HepG2 (cell line): ENCODE data around the gene SLC22A23. TPM values are rescaled to one million over a fixed set of nuclear protein-coding genes. Genes with fewer than 3 reads are reported as not detected.
A peak's percentile ranks its signal among the peaks of the same experiment; 100 is the strongest.

Experiments
- ARID5B ChIP-seq: IDR thresholded peaks from 2 replicates; pipeline ENCODE4 v1.4.0; 2020; ENCODE audit warnings: mild to moderate bottlenecking, missing genetic modification reagents
- ATF4 ChIP-seq, 2 experiments: fragments of 450-650 bp in 1 of 2; sonication (generic) in 1 of 2; formaldehyde crosslinking; IDR thresholded peaks; 2 replicates each; pipeline versions ENCODE4 v1.5.0 to v1.8.0; 2020 to 2022; ENCODE audit warnings: mild to moderate bottlenecking in 1 of 2, missing genetic modification reagents in 1 of 2
- ATF7-NPFF ChIP-seq: sonication (generic); formaldehyde crosslinking; IDR thresholded peaks from 2 replicates; pipeline ENCODE4 v1.8.1; 2023; ENCODE audit warnings: mild to moderate bottlenecking, low read depth, missing genetic modification reagents, moderate library complexity
- ATRX ChIP-seq: sonication (generic); formaldehyde crosslinking; IDR thresholded peaks from 2 replicates; pipeline ENCODE4 v1.4.0; 2020; ENCODE audit warnings: missing genetic modification reagents, borderline replicate concordance
- BCL3 ChIP-seq: sonication (generic); formaldehyde crosslinking; IDR thresholded peaks from 2 replicates; pipeline ENCODE4 v1.5.1; 2020; ENCODE audit warnings: mild to moderate bottlenecking, missing genetic modification reagents, moderate library complexity
- DNMT3B ChIP-seq: conservative IDR thresholded peaks from 2 replicates; pipeline ENCODE4 v1.6.1; 2016; ENCODE audit warnings: missing biosample characterization, control low read depth
- FOXP4 ChIP-seq: sonication (generic); formaldehyde crosslinking; IDR thresholded peaks from 2 replicates; pipeline ENCODE4 v1.4.0; 2020; ENCODE audit warnings: missing genetic modification reagents
- GABPA ChIP-seq, 2 experiments: IDR thresholded peaks; 2 replicates each; pipeline ENCODE4 v1.6.1; 2011 to 2016; ENCODE audit warnings: low read depth in 2 of 2, low read length in 1 of 2, missing biosample characterization in 1 of 2, missing genetic modification characterization in 1 of 2
- HNF4A ChIP-seq: sonication (generic); formaldehyde crosslinking; IDR thresholded peaks from 2 replicates; pipeline ENCODE4 v1.4.0; 2020; ENCODE audit warnings: missing genetic modification reagents
- HOXA5 ChIP-seq: sonication (generic); formaldehyde crosslinking; IDR thresholded peaks from 2 replicates; pipeline ENCODE4 v1.4.0; 2020; ENCODE audit warnings: missing genetic modification reagents
- KDM5B ChIP-seq: sonication (generic); formaldehyde crosslinking; IDR thresholded peaks from 2 replicates; pipeline ENCODE4 v1.4.0; 2020; ENCODE audit warnings: missing genetic modification reagents, mild to moderate bottlenecking, borderline replicate concordance
- KLF12 ChIP-seq: sonication (generic); formaldehyde crosslinking; IDR thresholded peaks from 2 replicates; pipeline ENCODE4 v1.4.0; 2020; ENCODE audit warnings: missing genetic modification reagents, borderline replicate concordance
- MTF2 ChIP-seq: sonication (generic); formaldehyde crosslinking; IDR thresholded peaks from 2 replicates; pipeline ENCODE4 v1.5.0; 2020; ENCODE audit warnings: missing genetic modification reagents, borderline replicate concordance
- RFXANK ChIP-seq: IDR thresholded peaks from 2 replicates; pipeline ENCODE4 v1.6.1; 2016
- SKI ChIP-seq: fragments of 450-650 bp; IDR thresholded peaks from one replicate; pipeline ENCODE4 v1.6.1; 2018; ENCODE audit warnings: mild to moderate bottlenecking; ENCODE audit not compliant: partially characterized antibody
- THAP7 ChIP-seq: sonication (generic); formaldehyde crosslinking; IDR thresholded peaks from 2 replicates; pipeline ENCODE4 v1.8.1; 2023; ENCODE audit warnings: mild to moderate bottlenecking, missing genetic modification reagents
- ZEB1 ChIP-seq: IDR thresholded peaks from 2 replicates; pipeline ENCODE4 v1.6.1; 2012; ENCODE audit warnings: mild to moderate bottlenecking, low read depth, inconsistent platforms; ENCODE audit not compliant: insufficient replicate concordance
- ZNF124 ChIP-seq: sonication (generic); formaldehyde crosslinking; IDR thresholded peaks from 2 replicates; pipeline ENCODE4 v1.4.0; 2020; ENCODE audit warnings: missing genetic modification reagents
- ZNF33A ChIP-seq: sonication (generic); formaldehyde crosslinking; IDR thresholded peaks from 2 replicates; pipeline ENCODE4 v1.5.1; 2020; ENCODE audit warnings: missing genetic modification reagents, mild to moderate bottlenecking, moderate library complexity, borderline replicate concordance
- ZNF75D ChIP-seq: sonication (generic); formaldehyde crosslinking; IDR thresholded peaks from 2 replicates; pipeline ENCODE4 v1.8.1; 2023; ENCODE audit warnings: missing genetic modification reagents, mild to moderate bottlenecking, borderline replicate concordance
- ZNF792 ChIP-seq: IDR thresholded peaks from 2 replicates; pipeline ENCODE4 v1.6.1; 2016
- polyA plus RNA-seq, 8 experiments: library from polyadenylated mRNA; depleted of rRNA in 3 of 8; stranded (reverse) in 7 of 8; unstranded in 1 of 8; fragments of >200 nt; fragmentation: Illumina TruSeq in 4 of 8; extraction: Trizol in 4 of 8; gene quantifications; 2 replicates each; pipeline versions ENCODE4 v1.2.1 to v1.2.3, GENCODE V29; 2011 to 2016; ENCODE audit warnings: low read depth in 4 of 8, missing spikeins in 1 of 8, mixed read lengths in 1 of 8; ENCODE audit not compliant: insufficient read depth in 1 of 8
- total RNA-seq, 5 experiments: library from RNA; depleted of rRNA; stranded (reverse); fragments of >200 nt; fragmentation: Illumina TruSeq; extraction: Trizol; gene quantifications; 2 replicates each; pipeline ENCODE4 v1.2.3, GENCODE V29; 2016; ENCODE audit warnings: low read depth in 1 of 5

The SLC22A23 gene
- total and polyA plus RNA-seq, 2 of the 13 experiments (the other 11 are each of a cell fraction or from before 2014, with no cell fraction given), result 11.8 to 17.5 TPM

- peak; percentile 92 for TF ChIP-seq ARID5B (CRISPR knock-in tag)
- TF ChIP-seq ZEB1, result peak; percentile 75
- TF ChIP-seq FOXP4 (CRISPR knock-in tag), result peak; percentile 88
- no peak for TF ChIP-seq ATRX (CRISPR knock-in tag)
- no peak for TF ChIP-seq ZNF75D
- TF ChIP-seq RFXANK (CRISPR knock-in tag), result no peak
- no peak for TF ChIP-seq THAP7 (CRISPR knock-in tag)
- TF ChIP-seq BCL3, result no peak
- 0 out of 2 replicates have a peak, but pooled peaks have one; percentile 73 for TF ChIP-seq ZNF33A (CRISPR knock-in tag)
- TF ChIP-seq HNF4A (CRISPR knock-in tag), result peak; percentile 74
- 0 out of 2 replicates have a peak, but pooled peaks have one; percentile 63 for TF ChIP-seq KLF12 (CRISPR knock-in tag)
- peak; percentile 86 for TF ChIP-seq SKI
- peak; percentile 61; the same call in 1 of the 2 replicates for TF ChIP-seq ZNF792 (CRISPR knock-in tag)
- peak; percentile 38; the same call in 1 of the 2 replicates for TF ChIP-seq ZNF124 (CRISPR knock-in tag)
- TF ChIP-seq KDM5B (CRISPR knock-in tag), result no peak
- TF ChIP-seq GABPA (IDR thresholded peaks at IDR 0.05; ENCODE audit: low read depth, low read length), result no peak
- peak; percentile 19; the same call in 1 of the 2 replicates for TF ChIP-seq GABPA (CRISPR knock-in tag; IDR thresholded peaks at IDR 0.05; ENCODE audit: low read depth)
- no peak for TF ChIP-seq ATF7-NPFF (CRISPR knock-in tag)
- no peak for TF ChIP-seq MTF2 (CRISPR knock-in tag)
- TF ChIP-seq HOXA5 (CRISPR knock-in tag), result peak; percentile 75; the same call in 1 of the 2 replicates
- peak in 1 of 2 experiments; percentile 40; a peak in 2 of 4 replicates for TF ChIP-seq ATF4 (CRISPR knock-in tag; IDR thresholded peaks at IDR 0.05)
- no peak; the same call in 1 of the 2 replicates for TF ChIP-seq DNMT3B
Measured at GRCh38 chr6:3356824-3357420, 99.9 kb downstream of the SLC22A23 start (continued).
